Suprapubic skin (tissue), 4 donors: Measurements from ENCODE around the gene MTMR12. TPM values are rescaled to one million over a fixed set of nuclear protein-coding genes. Genes with fewer than 3 reads are reported as not detected.

Source experiments
- DNase-seq, 2 donors: peaks; one replicate each; pipeline ENCODE4 v3.0.0-alpha.2; 2019; ENCODE audit warnings: low spot score in 2 of 2
- H3K27ac ChIP-seq: fragments of 200-600 bp; sonication (generic); one replicate; pipeline ENCODE4 v1.5.1; 2019
- H3K27me3 ChIP-seq: fragments of 200-600 bp; sonication (generic); one replicate; pipeline ENCODE4 v1.5.1; 2019
- H3K36me3 ChIP-seq: fragments of 200-600 bp; sonication (generic); one replicate; pipeline ENCODE4 v1.5.1; 2019
- H3K4me1 ChIP-seq: fragments of 200-600 bp; sonication (generic); one replicate; pipeline ENCODE4 v1.5.1; 2019
- H3K4me3 ChIP-seq: fragments of 200-600 bp; sonication (generic); one replicate; pipeline ENCODE4 v1.5.1; 2019; ENCODE audit warnings: mild to moderate bottlenecking
- H3K9me3 ChIP-seq: fragments of 200-600 bp; sonication (generic); one replicate; pipeline ENCODE4 v1.5.1; 2019
- EP300 ChIP-seq: sonication (generic); formaldehyde crosslinking; IDR thresholded peaks from one replicate; pipeline ENCODE4 v1.6.1; 2017; ENCODE audit warnings: antibody characterized with exemption
- POLR2A ChIP-seq, 2 donors: fragments of 450-650 bp; IDR thresholded peaks; one replicate each; pipeline ENCODE4 v1.6.1; 2017; ENCODE audit warnings: antibody characterized with exemption in 2 of 2, mild to moderate bottlenecking in 2 of 2, moderate library complexity in 2 of 2
- POLR2AphosphoS5 ChIP-seq, 3 donors: sonication (generic); formaldehyde crosslinking; IDR thresholded peaks; one replicate each; pipeline ENCODE4 v1.6.1; 2017; ENCODE audit warnings: antibody characterized with exemption in 3 of 3
- WGBS: methylation state at CpG from one replicate; pipeline ENCODE4 v1.1.5; 2018; 5-methylcytosine and 5-hydroxymethylcytosine counted together
- total RNA-seq, 4 donors: library from RNA; depleted of rRNA; stranded (reverse); fragments of >200 nt; gene quantifications; one replicate each; pipeline ENCODE4 v1.1.0, GENCODE V29; 2016
- TF ChIP-seq, protein P1 (sequence below), 2 donors: fragments of 200-600 bp in 1 of 2; fragments of 450-650 bp in 1 of 2; sonication (generic) in 1 of 2; IDR thresholded peaks; one replicate each; pipeline ENCODE4 v1.5.1; 2016 to 2019; ENCODE audit warnings: antibody characterized with exemption in 2 of 2, mild to moderate bottlenecking in 1 of 2, moderate library complexity in 1 of 2

MTMR12 gene
- total RNA-seq, 4 donors from 2014 or later: 28.1 to 43.6 (median 40.6) TPM

DNA sequence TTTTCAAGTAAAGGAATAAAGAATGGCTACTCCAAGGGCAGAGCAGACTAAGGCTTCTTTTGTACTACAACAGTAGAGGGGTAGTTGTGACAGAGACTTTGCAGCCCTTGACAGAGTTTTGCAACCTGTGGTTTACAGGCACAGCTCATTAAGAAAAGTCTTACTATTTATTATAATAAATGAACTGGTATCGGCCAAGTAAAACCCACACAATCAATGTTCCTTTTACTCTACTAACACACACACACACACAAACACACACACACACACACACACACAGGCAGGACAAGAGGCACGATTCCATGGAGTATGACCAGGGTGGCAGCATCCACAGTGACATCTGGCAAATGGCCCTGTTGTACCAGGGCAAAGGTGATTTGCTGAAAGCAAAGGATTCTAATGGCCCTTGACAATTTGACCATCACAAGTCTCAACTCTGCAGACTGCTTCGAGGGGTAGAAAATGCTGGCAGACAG is 79.5 kb downstream of the MTMR12 start:
- WGBS: 75% methylated on average over 3 of the region's 3 CpGs
- no peak for DNase-seq
- H3K36me3 ChIP-seq: peaks cover 51% of the 10 kb centered on the region
- H3K27me3 ChIP-seq: no peaks in the 10 kb centered on the region
- H3K4me3 ChIP-seq: no peak overlapping the region
- H3K4me1 ChIP-seq: peaks cover 29% of the 10 kb centered on the region
- H3K27ac ChIP-seq: peak overlapping the region; percentile 74
- H3K9me3 ChIP-seq: no peaks in the 10 kb centered on the region
- TF ChIP-seq, protein P1, sequence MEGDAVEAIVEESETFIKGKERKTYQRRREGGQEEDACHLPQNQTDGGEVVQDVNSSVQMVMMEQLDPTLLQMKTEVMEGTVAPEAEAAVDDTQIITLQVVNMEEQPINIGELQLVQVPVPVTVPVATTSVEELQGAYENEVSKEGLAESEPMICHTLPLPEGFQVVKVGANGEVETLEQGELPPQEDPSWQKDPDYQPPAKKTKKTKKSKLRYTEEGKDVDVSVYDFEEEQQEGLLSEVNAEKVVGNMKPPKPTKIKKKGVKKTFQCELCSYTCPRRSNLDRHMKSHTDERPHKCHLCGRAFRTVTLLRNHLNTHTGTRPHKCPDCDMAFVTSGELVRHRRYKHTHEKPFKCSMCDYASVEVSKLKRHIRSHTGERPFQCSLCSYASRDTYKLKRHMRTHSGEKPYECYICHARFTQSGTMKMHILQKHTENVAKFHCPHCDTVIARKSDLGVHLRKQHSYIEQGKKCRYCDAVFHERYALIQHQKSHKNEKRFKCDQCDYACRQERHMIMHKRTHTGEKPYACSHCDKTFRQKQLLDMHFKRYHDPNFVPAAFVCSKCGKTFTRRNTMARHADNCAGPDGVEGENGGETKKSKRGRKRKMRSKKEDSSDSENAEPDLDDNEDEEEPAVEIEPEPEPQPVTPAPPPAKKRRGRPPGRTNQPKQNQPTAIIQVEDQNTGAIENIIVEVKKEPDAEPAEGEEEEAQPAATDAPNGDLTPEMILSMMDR (IDR thresholded peaks at IDR 0.05): no peak
- TF ChIP-seq EP300: no peak
- TF ChIP-seq POLR2A (IDR thresholded peaks at IDR 0.05): no peak
- no peak for TF ChIP-seq POLR2AphosphoS5 (IDR thresholded peaks at IDR 0.05)

DNA sequence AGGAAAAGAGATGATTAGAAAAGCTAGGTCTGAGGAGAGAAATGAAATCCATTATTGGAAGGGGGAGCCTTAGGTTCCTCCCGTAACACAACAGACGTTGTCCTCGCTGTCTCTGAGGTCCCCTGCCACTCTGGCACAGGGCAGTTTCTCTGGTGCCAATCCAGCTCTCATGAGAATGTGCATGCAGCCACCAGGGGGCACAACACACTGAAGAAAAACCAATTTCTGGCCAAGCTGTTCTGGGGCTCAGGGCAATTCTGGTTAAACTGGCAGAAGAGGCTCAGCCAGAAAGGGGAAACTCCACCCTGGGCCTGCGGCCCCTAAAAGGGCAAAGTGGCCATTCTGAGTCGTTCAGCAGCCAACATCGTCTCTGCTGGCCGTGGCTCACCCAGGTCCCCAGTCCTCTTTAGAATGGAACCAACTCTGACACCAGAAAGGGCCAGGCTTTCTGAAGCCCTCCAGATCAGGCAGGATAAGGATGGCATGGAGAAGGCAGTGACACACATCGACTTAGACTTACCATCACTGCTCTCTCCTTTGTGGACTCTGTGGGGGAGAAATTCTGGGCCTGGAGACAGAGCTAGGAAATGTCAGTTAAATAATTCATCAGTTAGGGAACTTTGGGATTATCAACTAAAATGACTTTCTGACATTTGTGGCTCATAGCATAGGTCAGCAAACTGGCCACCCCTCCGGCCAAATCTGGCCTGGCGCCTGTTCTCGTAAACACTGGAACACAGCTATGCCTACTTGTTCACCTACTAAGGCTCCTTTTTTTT is 80.1 kb downstream of the MTMR12 start:
- no peak overlapping the region for H3K4me3 ChIP-seq
- 37% methylated on average over 9 of the region's 11 CpGs for WGBS
- H3K4me1 ChIP-seq: peaks cover 29% of the 10 kb centered on the region
- no peaks in the 10 kb centered on the region for H3K27me3 ChIP-seq
- no peaks in the 10 kb centered on the region for H3K9me3 ChIP-seq
- DNase-seq: peak; percentile 87 to 88
- TF ChIP-seq, protein P1 (IDR thresholded peaks at IDR 0.05): peak; percentile 59 to 70
- TF ChIP-seq POLR2A (IDR thresholded peaks at IDR 0.05): no peak
- H3K36me3 ChIP-seq: peaks cover 45% of the 10 kb centered on the region
- peak overlapping the region; percentile 74 for H3K27ac ChIP-seq

DNA sequence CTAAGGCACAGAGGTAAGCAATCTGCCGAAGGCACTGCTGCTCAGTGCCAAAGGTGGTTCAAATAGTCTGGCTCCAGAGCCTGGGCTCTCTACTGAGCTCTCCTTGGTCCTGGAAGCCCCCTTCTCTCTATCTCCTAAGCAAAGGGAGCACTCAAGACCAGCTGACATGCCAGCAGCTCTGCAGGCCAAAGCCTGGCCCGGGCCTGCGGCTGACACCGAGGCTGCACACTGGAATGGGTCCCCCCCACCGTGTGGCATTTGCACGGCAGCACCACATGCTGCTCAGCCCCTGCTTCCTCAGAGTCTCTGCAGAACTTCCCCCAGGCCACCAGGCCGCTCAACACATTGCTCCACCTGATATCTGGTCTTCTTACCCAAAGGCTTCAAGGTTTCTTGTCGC is 80.8 kb downstream of the MTMR12 start:
- 63% methylated on average over 5 of the region's 8 CpGs for WGBS
- H3K36me3 ChIP-seq: peaks cover 41% of the 10 kb centered on the region
- H3K4me1 ChIP-seq: peaks cover 29% of the 10 kb centered on the region
- DNase-seq: no peak
- no peaks in the 10 kb centered on the region for H3K27me3 ChIP-seq
- H3K9me3 ChIP-seq: no peaks in the 10 kb centered on the region
- TF ChIP-seq EP300 (no peak), POLR2A (IDR thresholded peaks at IDR 0.05) (no peak), POLR2AphosphoS5 (IDR thresholded peaks at IDR 0.05) (no peak)
- TF ChIP-seq, protein P1 (IDR thresholded peaks at IDR 0.05): no peak
- peak overlapping the region; percentile 74 for H3K27ac ChIP-seq
- no peak overlapping the region for H3K4me3 ChIP-seq

DNA sequence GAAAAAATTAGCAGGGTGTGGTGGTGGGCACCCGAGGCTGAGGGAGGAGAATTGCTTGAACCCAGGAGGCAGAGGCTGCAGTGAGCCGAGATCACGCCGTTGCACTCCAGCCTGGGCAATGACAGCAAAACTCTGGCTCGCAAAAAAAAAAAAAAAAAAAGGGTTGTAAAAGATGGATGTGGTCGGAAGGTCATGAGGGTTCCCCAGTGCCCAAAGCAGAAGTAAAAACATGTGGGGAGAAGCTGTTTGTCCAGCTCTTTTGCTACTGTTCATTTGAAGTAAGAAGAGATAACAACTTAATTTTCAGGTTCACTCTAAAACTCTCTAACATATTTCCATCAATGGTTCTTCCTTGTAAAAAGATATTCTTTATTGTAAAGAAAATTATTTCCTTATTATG is 81.5 kb downstream of the MTMR12 start:
- Histone ChIP-seq H3K4me1 (peaks cover 29% of the 10 kb centered on the region), H3K27me3 (no peaks in the 10 kb centered on the region), H3K27ac (no peak overlapping the region), H3K4me3 (no peak overlapping the region), H3K36me3 (peaks cover 41% of the 10 kb centered on the region), H3K9me3 (no peaks in the 10 kb centered on the region)
- DNase-seq: no peak
- no peak for TF ChIP-seq EP300
- no peak for TF ChIP-seq POLR2A (IDR thresholded peaks at IDR 0.05)
- TF ChIP-seq, protein P1 (IDR thresholded peaks at IDR 0.05): no peak
- no peak for TF ChIP-seq POLR2AphosphoS5 (IDR thresholded peaks at IDR 0.05)
- 67% methylated on average over 6 of the region's 6 CpGs for WGBS

DNA sequence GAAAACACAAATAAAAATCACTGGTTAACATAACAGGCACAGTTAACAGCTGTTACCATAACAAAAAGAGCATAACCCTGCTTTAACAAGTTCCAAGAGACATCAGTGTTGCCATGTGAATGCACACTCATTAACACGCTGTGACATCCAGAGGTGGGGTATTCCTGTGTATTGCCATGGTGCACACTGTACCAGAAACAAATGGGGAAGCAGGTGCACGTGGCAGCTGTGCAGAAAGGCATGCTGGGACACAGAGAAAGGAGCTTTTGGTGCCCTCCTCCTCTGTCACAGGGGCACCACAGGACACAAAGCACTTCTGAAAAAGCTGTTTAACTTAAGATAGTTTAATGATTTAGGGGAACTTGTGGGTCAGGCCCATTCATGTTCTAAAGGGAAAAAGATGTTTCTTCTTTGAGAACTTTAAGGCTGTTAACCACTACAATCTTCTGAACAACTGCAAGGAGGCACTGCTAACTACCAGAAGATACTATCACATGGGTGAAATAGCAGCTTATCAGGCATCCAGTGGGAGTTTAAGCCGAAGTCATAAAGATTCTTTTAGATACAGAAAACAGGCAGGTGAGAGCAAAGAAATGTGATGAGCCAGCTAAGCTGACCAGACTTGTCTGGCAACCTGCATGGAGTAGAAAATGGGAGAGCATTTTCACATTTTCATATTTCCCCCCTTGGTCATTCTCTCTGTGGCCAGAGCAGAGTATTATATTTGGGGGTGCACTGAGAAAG is 82.2 kb downstream of the MTMR12 start:
- H3K4me3 ChIP-seq: no peak overlapping the region
- H3K27me3 ChIP-seq: no peaks in the 10 kb centered on the region
- TF ChIP-seq, protein P1 (IDR thresholded peaks at IDR 0.05): no peak
- TF ChIP-seq POLR2AphosphoS5 (IDR thresholded peaks at IDR 0.05): no peak
- TF ChIP-seq EP300: no peak
- no peak for TF ChIP-seq POLR2A (IDR thresholded peaks at IDR 0.05)
- H3K27ac ChIP-seq: no peak overlapping the region
- no peaks in the 10 kb centered on the region for H3K9me3 ChIP-seq
- H3K36me3 ChIP-seq: peaks cover 34% of the 10 kb centered on the region
- H3K4me1 ChIP-seq: peaks cover 29% of the 10 kb centered on the region
- WGBS: 54% methylated on average over 3 of the region's 3 CpGs
- no peak for DNase-seq
